A549 (cell line): Measurements from ENCODE around the gene FLYWCH1. TPM values are rescaled to one million over a fixed set of nuclear protein-coding genes. Genes with fewer than 3 reads are reported as not detected.
"Not testable (repeated sequence)": the region's sequence is repeated elsewhere in the genome, so short reads cannot be mapped to it uniquely, and the experiment has no call there.

Experiments used
- ATAC-seq, 2 experiments: fragments of 200-7000 bp in 1 of 2; fragments of >200 bp in 1 of 2; cut with Nextera tagmentation in 1 of 2; cut with Tn5 transposase in 1 of 2; 3 replicates each; pipeline versions ENCODE4 v1.8.0 to v1.9.1; 2018 to 2020; ENCODE audit warnings: mild to moderate bottlenecking in 1 of 2, moderate library complexity in 1 of 2
- CTCF ChIA-PET: fragments of 300-600 bp; sonication (Branson Sonifier 250); formaldehyde crosslinking; extraction: SDS; loops from one replicate; lab custom pipeline; 2021; ENCODE audit warnings: antibody characterized with exemption, inconsistent platforms; lab: Yijun Ruan, JAX
- POLR2A ChIA-PET: fragments of 350-600 bp; formaldehyde crosslinking; extraction: SDS; loops from one replicate; lab custom pipeline; 2021; ENCODE audit warnings: antibody characterized with exemption, inconsistent platforms; lab: Yijun Ruan, JAX
- DNase-seq, 2 experiments: peaks; one replicate each; pipeline versions ENCODE4 v3.0.0 to v3.0.0-alpha.2; 2011 to 2016; ENCODE audit warnings: low read depth in 1 of 2, low spot score in 1 of 2
- FAIRE-seq: peaks from 2 replicates; lab custom pipeline; 2011; peaks lifted over from hg19 to GRCh38; lab: Jason Lieb, UNC
- H3K27ac ChIP-seq, 2 experiments: fragments of >200 bp; sonication (Bioruptor Twin); formaldehyde crosslinking; 3 replicates each; pipeline ENCODE4 v1.5.1; 2016 to 2017
- H3K4me1 ChIP-seq: fragments of >200 bp; sonication (Bioruptor Twin); formaldehyde crosslinking; 3 replicates; pipeline ENCODE4 v1.6.1; 2016
- H3K4me2 ChIP-seq: fragments of >200 bp; sonication (Bioruptor Twin); formaldehyde crosslinking; 3 replicates; pipeline ENCODE4 v1.6.1; 2016
- H3K4me3 ChIP-seq: fragments of >200 bp; sonication (Bioruptor Twin); formaldehyde crosslinking; 3 replicates; pipeline ENCODE4 v1.5.1; 2016
- H3K9me3 ChIP-seq: fragments of >200 bp; sonication (Bioruptor Twin); formaldehyde crosslinking; 3 replicates; pipeline ENCODE4 v1.6.1; 2016
- BCL3 ChIP-seq: fragments of >200 bp; sonication (Bioruptor Twin); formaldehyde crosslinking; IDR thresholded peaks from 3 replicates; pipeline ENCODE4 v1.6.1; 2016
- CBX2 ChIP-seq: fragments of 200-600 bp; sonication (generic); IDR thresholded peaks from 2 replicates; pipeline ENCODE4 v1.6.1; 2016; ENCODE audit warnings: low read depth, mild to moderate bottlenecking, borderline replicate concordance
- CEBPB ChIP-seq, 2 experiments: fragments of >200 bp in 1 of 2; sonication (Bioruptor Twin) in 1 of 2; formaldehyde crosslinking in 1 of 2; IDR thresholded peaks; 2 replicates each; pipeline ENCODE4 v1.6.1; 2012 to 2016
- CHD2 ChIP-seq: fragments of 150-350 bp; IDR thresholded peaks from 2 replicates; pipeline ENCODE4 v1.6.1; 2014; ENCODE audit warnings: low read length; ENCODE audit not compliant: partially characterized antibody
- FOSL2 ChIP-seq, 2 experiments: fragments of 450-650 bp in 1 of 2; fragments of >200 bp in 1 of 2; sonication (Bioruptor Twin) in 1 of 2; formaldehyde crosslinking; IDR thresholded peaks; 2 replicates each; pipeline versions ENCODE4 v1.5.0 to v1.6.1; 2016 to 2020; ENCODE audit warnings: mild to moderate bottlenecking in 1 of 2, moderate library complexity in 1 of 2
- HOXA7 ChIP-seq: fragments of 250-450 bp; sonication (Bioruptor Pico); IDR thresholded peaks from 2 replicates; pipeline ENCODE4 v1.5.0; 2020; ENCODE audit warnings: mild to moderate bottlenecking, moderate library complexity
- HOXB13 ChIP-seq: fragments of 250-450 bp; sonication (Bioruptor Pico); IDR thresholded peaks from 2 replicates; pipeline ENCODE4 v1.5.0; 2020; ENCODE audit warnings: low read depth, mild to moderate bottlenecking, moderate library complexity
- HOXB5 ChIP-seq: fragments of 250-450 bp; sonication (Bioruptor Pico); IDR thresholded peaks from 2 replicates; pipeline ENCODE4 v1.5.0; 2020; ENCODE audit warnings: mild to moderate bottlenecking, moderate library complexity
- KDM5A ChIP-seq: fragments of 200-600 bp; sonication (generic); IDR thresholded peaks from 2 replicates; pipeline ENCODE4 v1.6.1; 2016; ENCODE audit warnings: antibody characterized with exemption, mild to moderate bottlenecking
- MAX ChIP-seq: IDR thresholded peaks from 2 replicates; pipeline ENCODE4 v1.6.1; 2012
- MYC ChIP-seq: IDR thresholded peaks from 2 replicates; pipeline ENCODE4 v1.6.1; 2012; ENCODE audit warnings: mild to moderate bottlenecking, inconsistent platforms, low read length, improper control_type of control experiment, borderline replicate concordance
- NFE2L2 ChIP-seq: fragments of 150-350 bp; conservative IDR thresholded peaks from 2 replicates; pipeline ENCODE4 v1.6.1; 2014; ENCODE audit warnings: low read length
- PHF8 ChIP-seq: fragments of 200-600 bp; sonication (generic); IDR thresholded peaks from 2 replicates; pipeline ENCODE4 v1.6.1; 2016; ENCODE audit warnings: low read depth, mild to moderate bottlenecking, antibody characterized with exemption, moderate library complexity, borderline replicate concordance
- POLR2A ChIP-seq: IDR thresholded peaks from 2 replicates; pipeline ENCODE4 v1.6.1; 2012; ENCODE audit warnings: mild to moderate bottlenecking, low read length
- RARB ChIP-seq: fragments of 250-450 bp; sonication (Bioruptor Pico); IDR thresholded peaks from 2 replicates; pipeline ENCODE4 v1.8.0; 2021; ENCODE audit warnings: mild to moderate bottlenecking, moderate library complexity
- RCOR1 ChIP-seq: fragments of 150-350 bp; IDR thresholded peaks from 2 replicates; pipeline ENCODE4 v1.6.1; 2014; ENCODE audit warnings: antibody characterized with exemption, low read length, low read depth
- RNF2 ChIP-seq: fragments of 200-600 bp; sonication (generic); IDR thresholded peaks from 2 replicates; pipeline ENCODE4 v1.6.1; 2016; ENCODE audit warnings: low read depth, mild to moderate bottlenecking, antibody characterized with exemption, moderate library complexity, borderline replicate concordance
- SREBF2 ChIP-seq: fragments of 450-650 bp; IDR thresholded peaks from 2 replicates; pipeline ENCODE4 v1.6.1; 2014; ENCODE audit warnings: mild to moderate bottlenecking, moderate library complexity
- TP53 ChIP-seq: fragments of 250-450 bp; sonication (Bioruptor Pico); IDR thresholded peaks from 2 replicates; pipeline ENCODE4 v1.5.0; 2021; ENCODE audit warnings: mild to moderate bottlenecking, moderate library complexity
- ZSCAN20 ChIP-seq: fragments of 250-450 bp; sonication (Bioruptor Pico); IDR thresholded peaks from 2 replicates; pipeline ENCODE4 v1.8.0; 2022; ENCODE audit warnings: mild to moderate bottlenecking, moderate library complexity
- whole genome bisulfite sequencing: methylation state at CpG from one replicate; pipeline ENCODE4 v1.1.6; 2017; ENCODE audit errors: missing lambda C conversion rate; 5-methylcytosine and 5-hydroxymethylcytosine counted together
- polyA plus RNA-seq, 4 experiments: library from polyadenylated mRNA; depleted of rRNA in 3 of 4; stranded (reverse); fragments of >200 nt; fragmentation: RNase III in 1 of 4; extraction: RNeasy Plus Mini Kit Qiagen cat#74134 plus additional on column Dnase treatment in 1 of 4; gene quantifications; 2 replicates in 3 of 4; 3 replicates in 1 of 4; pipeline ENCODE4 v1.2.3, GENCODE V29; 2011 to 2017

Gene FLYWCH1
- polyA plus RNA-seq, 2 of the 4 experiments (the other 2 are of a cell fraction) = 9.3 to 22.5 TPM

GRCh38 chr16:2942045-2942444 is 30.3 kb downstream of the FLYWCH1 start (continued):
- TF ChIP-seq HOXB13 (CRISPR knock-in tag) (no peak), TP53 (CRISPR knock-in tag) (no peak)

GRCh38 chr16:2943716-2944115 is 32.0 kb downstream of the FLYWCH1 start:
- H3K4me2 ChIP-seq, H3K9me3 ChIP-seq, DNase-seq, POLR2A ChIA-PET, ATAC-seq, H3K4me3 ChIP-seq, H3K4me1 ChIP-seq, FAIRE-seq, H3K27ac ChIP-seq: not testable (repeated sequence)
- CTCF ChIA-PET = interaction anchor here (0.7 to 19.4 kb wide), 3 partner anchors 16 to 53 kb away, joined by 3 to 190 read pairs (median 97); partner anchors contain the start of gene KREMEN2
- WGBS = 91% methylated on average over 12 of the region's 12 CpGs

- ChIA-PET CTCF (interaction anchor here (1.0 to 19.4 kb wide), 3 partner anchors 10 to 19 kb away, joined by 4 to 190 read pairs (median 97); partner anchors contain the start of gene KREMEN2), POLR2A (interaction anchor here (0.7 kb wide), 1 partner anchor 18 kb away, joined by 4 read pairs; no protein-coding TSS in a partner anchor)
- WGBS = 98% methylated on average over 4 of the region's 4 CpGs
- FAIRE-seq = no peak
- H3K27ac ChIP-seq = no peak overlapping the region
- no peaks in the 10 kb centered on the region for H3K4me1 ChIP-seq
- no peak for TF ChIP-seq RNF2
- TF ChIP-seq KDM5A = no peak
- TF ChIP-seq NFE2L2 = no peak
- no peak for TF ChIP-seq CHD2
- no peak for TF ChIP-seq HOXB5 (CRISPR knock-in tag)
- no peak for TF ChIP-seq RCOR1
- no peak for TF ChIP-seq HOXA7 (CRISPR knock-in tag)
- TF ChIP-seq FOSL2 (IDR thresholded peaks at IDR 0.05) = no peak
- TF ChIP-seq FOSL2 (CRISPR knock-in tag; IDR thresholded peaks at IDR 0.05) = no peak
- no peak for TF ChIP-seq ZSCAN20 (CRISPR knock-in tag)
- no peak for TF ChIP-seq RARB
- TF ChIP-seq TP53 (CRISPR knock-in tag) = no peak
- no peak for TF ChIP-seq SREBF2
- no peak for TF ChIP-seq BCL3
- TF ChIP-seq MAX = no peak
- no peak for TF ChIP-seq MYC
- no peak for TF ChIP-seq CBX2
- no peak for TF ChIP-seq PHF8
- TF ChIP-seq CEBPB (IDR thresholded peaks at IDR 0.05) = no peak
- ATAC-seq = no peak
- no peak for DNase-seq
- no peaks in the 10 kb centered on the region for H3K9me3 ChIP-seq
- no peak overlapping the region for H3K4me3 ChIP-seq
- H3K4me2 ChIP-seq = no peak overlapping the region
Measured at GRCh38 chr16:2946649-2947048, 34.9 kb downstream of the FLYWCH1 start.

GRCh38 chr16:2948807-2949704 is 37.3 kb downstream of the FLYWCH1 start:
- Histone ChIP-seq H3K9me3 (no peaks in the 10 kb centered on the region), H3K4me3 (no peak overlapping the region), H3K4me2 (no peak overlapping the region), H3K27ac (no peak overlapping the region), H3K4me1 (no peaks in the 10 kb centered on the region)
- DNase-seq = no peak
- ChIA-PET POLR2A (no interaction called here), CTCF (interaction anchor here (0.6 to 19.4 kb wide), 5 partner anchors 13 to 472 kb away, joined by 3 to 190 read pairs (median 23); partner anchors contain the start of gene KREMEN2)
- no peak for FAIRE-seq
- 88% methylated on average over 35 of the region's 36 CpGs for WGBS
- TF ChIP-seq POLR2A (no peak), SREBF2 (no peak), KDM5A (no peak), MAX (no peak), BCL3 (no peak), CEBPB (IDR thresholded peaks at IDR 0.05) (no peak)
- ATAC-seq = peak in 1 of 2 experiments; percentile 16; a peak in 1 of 6 replicates
